RPMI7951 (cell line): ENCODE data around the gene SCGB2B2. TPM values are rescaled to one million over a fixed set of nuclear protein-coding genes. Genes with fewer than 3 reads are reported as not detected.

Experiments used
- total RNA-seq: library from RNA; depleted of rRNA; stranded (reverse); fragments of >200 nt; shearing (Covaris generic); gene quantifications from 2 replicates; pipeline ENCODE4 v1.2.3, GENCODE V29; 2014; rRNA removed

Gene SCGB2B2
- total RNA-seq, 1 experiment from 2014 or later: not detected

Other genes starting within 250 kb of the SCGB2B2 start
- gene UBA2, start 248.8 kb downstream of the SCGB2B2 start, total RNA-seq: 201 and 239 TPM in 2 replicates
- 10.6 and 11.1 TPM in 2 replicates for gene WTIP, start 195.4 kb downstream of the SCGB2B2 start, total RNA-seq
- gene ZNF302, start 519 bp upstream of the SCGB2B2 start, total RNA-seq: 18.2 and 26.7 TPM in 2 replicates
- gene ZNF181, start 57.1 kb upstream of the SCGB2B2 start, total RNA-seq: 10.8 and 16.8 TPM in 2 replicates
- gene ZNF599, start 96.1 kb upstream of the SCGB2B2 start, total RNA-seq: 9.4 and 15.1 TPM in 2 replicates
- 4.1 and 4.5 TPM in 2 replicates for gene ZNF30, start 249.7 kb upstream of the SCGB2B2 start, total RNA-seq